HG02852 (cell line): Measurements from ENCODE around the gene S100A10.

ENCODE experiments used
- ATAC-seq: cut with Tn5 transposase; IDR thresholded peaks from one replicate; pipeline ENCODE4 v1.9.1; 2021; ENCODE audit warnings: mild to moderate bottlenecking, moderate library complexity; ENCODE audit not compliant: unreplicated experiment

S100A10 gene

GRCh38 chr1:151966061-151966460, 27.6 kb downstream of the S100A10 start:
- ATAC-seq, result no peak

DNA sequence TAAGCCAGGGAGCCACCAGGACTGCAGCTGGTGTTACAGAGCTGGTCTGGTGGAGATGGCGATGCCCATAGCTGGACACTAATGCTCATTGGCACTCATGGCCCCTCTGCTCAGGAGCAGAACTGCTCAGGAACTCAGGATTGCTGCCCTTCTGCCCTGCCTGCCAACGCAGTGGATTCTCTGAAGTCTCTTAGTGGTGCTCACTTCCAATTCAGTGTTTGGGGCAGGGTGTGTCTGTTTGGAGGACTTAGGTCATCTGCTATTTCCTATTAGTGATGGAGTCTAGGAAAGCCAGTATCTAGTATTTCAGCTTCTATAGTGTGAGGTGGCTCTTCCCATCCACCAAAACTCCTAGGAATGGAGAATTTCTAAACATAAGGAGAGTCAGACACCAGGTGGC, 29.1 kb downstream of the S100A10 start:
- no peak for ATAC-seq

DNA sequence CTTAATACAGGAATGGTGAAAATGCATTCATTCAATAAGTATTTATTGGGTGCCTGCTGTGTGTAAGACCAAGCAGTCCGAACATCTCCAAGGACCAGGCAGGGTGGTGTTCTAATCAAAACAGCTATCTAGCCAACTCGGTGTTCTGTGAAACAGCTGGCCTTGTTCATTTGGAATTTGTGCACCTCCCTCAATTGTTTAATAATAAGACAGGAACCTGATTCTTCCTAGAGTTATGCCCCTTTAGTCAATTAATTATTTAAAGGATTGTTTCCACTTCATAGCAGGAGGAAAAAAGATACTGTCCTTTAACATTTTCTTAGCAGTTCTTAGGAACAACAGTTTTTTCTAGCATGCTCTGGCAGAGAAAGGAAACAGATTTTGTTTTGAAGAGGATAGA, 30.4 kb downstream of the S100A10 start:
- ATAC-seq, result no peak

DNA sequence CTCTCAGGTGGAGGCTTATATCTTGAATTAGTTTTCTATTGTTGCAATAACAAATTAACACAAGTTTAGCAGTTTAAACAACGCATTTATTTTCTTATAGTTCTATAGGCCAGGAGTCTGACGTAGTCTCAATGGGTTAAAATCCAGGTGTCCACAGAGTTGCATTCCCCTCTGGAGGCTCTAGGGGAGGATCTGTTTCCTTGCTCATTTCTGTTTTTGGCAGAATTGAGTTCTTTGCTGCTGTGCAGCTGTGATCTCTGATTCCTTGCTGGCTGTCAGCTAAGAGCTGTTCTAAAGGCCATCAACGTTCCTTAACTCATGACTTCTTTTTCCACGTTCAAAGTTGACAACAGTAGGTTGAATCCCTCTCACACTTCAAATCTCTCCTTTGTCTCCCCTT, 31.8 kb downstream of the S100A10 start:
- ATAC-seq, result no peak

- no peak for ATAC-seq
Measured at GRCh38 chr1:151960780-151961513, 32.7 kb downstream of the S100A10 start.

GRCh38 chr1:151958959-151959358, 34.7 kb downstream of the S100A10 start:
- ATAC-seq, result no peak

DNA sequence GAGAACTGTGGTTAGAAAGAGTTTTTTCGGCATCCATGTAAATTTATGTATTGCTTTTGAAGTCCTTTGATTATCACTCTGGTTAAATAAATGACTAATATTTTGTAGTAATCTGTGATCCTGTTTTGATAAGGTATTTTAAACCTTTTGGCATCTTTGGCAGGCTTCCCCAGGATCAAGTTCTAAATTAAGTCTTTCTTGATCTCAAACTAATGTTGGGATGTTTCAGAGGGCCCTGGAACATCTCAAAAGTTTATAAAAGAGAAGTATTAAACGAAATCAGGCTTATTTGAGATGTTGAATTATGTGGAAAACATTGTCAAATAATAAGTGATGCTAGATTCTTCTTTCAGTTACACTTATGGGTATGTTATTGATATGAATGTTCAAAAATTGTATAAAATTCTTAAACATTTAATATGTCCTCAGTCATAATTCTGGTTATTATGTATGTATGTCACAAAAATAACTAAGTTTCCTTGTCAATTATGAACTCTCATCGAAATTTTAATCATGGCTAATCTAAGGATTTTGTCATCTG, 36.6 kb downstream of the S100A10 start:
- no peak for ATAC-seq

DNA sequence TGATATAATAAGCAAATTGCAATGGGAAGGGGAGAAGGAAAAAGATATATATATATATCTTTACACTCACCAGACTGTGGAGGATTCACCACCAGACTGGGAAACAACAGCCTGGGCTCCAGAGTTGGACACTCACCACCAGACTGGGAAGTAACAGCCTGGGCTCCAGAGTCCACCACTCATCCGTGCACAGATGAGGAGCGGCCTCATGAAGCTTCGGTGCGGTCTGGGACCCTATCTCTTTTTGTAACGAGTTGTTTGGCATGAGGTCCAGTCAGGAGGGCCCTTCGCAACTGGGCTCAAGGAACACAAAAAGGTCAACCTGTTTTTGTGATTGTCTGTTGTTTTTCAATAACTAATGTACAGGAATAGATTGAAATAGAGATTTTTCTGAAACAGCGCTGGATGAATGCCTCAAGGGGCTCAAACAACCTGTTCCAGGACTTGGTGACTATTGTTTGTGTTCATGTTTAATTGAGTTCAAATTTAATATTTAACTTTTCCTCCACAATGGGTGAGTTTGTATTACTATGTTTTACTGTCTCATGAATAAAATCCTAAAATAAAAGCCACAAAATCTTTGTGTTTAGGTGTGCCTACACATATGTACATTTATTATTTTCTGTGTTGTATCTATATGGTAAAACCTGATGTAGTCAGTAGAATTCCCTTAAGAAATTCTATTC, 40.1 kb downstream of the S100A10 start:
- no peak for ATAC-seq

DNA sequence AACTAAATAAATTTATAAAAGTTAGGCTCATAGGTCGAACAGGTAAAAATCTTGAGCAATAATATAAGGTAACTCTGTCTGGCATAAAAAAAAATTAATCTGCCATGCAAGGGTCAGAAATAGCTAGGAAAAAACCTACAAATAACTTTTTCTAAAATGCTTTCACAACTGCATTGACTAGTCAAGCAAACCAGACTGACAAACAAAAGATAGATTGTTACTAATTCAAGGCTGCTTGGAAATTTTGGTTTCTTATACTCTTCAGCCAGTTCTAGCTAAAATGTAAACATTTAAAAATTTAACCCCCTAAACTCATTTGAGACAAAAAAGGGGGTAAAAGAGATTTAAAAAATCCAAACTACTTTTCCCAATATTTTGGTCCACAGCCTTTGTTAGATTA, 40.8 kb downstream of the S100A10 start:
- ATAC-seq, result no peak

- ATAC-seq, result no peak
Measured at GRCh38 chr1:151949371-151950193, 44.1 kb downstream of the S100A10 start.

DNA sequence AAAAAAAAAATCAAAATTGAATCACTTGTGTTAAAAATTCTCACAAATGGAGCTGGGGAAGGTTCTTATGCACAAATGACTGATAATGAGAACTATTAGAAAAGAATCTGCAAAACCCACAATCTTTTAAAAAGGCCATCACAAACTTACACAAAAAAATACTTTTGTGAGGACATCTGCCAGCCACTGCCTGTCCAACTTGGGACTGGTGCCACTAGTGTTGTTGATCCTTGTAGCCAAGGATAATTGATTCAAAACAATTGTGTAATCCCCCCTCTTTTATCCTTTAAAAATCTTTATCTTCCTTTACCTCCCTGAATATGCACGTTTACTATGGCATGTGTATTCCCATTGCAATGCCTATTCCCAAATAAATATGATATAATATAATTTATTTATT, 45.2 kb downstream of the S100A10 start:
- no peak for ATAC-seq

DNA sequence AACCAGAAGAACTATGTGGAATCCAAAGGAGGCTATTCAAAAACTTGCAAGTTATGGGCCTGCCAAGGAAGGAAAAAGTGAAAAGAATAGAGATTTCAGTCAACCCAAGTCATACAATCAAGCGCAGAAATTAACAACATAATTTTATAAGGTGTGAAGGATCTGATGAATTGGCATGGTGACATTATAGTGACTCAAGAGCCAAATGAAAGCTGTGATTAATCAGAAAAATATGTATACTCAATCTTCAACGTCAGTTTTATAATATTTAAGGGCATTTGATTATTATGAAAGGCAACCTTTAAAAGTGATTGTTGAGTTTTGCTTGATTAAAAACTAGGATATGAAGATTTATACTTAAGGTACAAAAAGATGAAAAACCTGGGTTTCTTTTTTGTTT, 46.5 kb downstream of the S100A10 start:
- ATAC-seq, result no peak

DNA sequence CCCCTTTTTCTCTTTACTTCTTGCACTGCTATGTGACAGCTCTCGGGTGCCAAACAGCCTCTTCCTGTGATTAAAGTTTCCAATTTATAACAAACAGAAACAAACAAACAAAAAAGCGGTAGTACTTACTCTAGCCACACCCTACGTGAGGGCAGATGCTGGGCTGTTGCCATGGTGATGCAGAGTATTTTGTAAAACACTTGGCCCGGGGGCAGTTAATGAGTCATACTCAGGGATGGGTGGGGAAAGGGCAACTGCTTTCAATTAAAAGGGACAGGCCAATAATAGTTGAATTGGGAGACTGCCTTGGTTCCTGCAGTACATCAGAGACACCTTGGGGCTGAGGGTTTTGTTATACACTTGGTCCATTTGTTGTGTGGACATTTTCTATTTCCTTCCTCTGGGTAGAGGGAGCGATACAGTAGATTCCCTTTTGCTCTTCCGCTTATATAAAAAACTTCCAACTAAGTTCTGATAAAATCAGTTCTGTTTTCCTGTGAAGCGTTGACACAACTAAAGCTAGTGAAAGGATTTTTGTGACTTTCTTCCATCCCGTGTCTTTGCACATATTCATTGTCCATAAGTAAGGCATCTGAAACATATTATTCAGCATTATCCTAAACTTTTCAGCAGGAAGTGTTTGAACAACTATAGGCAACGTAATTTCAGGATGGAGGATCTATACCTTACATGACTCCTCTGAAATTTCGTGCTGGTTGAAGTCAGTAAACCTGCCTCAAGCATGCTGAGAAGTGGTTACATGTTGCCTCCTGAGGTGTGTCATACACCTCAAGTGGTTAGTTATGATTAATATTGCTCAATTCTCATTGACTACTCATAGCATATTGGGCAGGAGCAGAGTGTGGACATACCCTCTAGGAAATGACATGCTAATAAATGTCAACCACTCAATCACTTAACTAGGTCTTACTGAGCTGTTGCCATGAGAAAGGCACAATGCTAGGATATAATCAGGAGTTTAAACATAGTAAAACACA, 47.6 kb downstream of the S100A10 start:
- ATAC-seq, result no peak

- no peak for ATAC-seq
Measured at GRCh38 chr1:151944857-151945575, 48.6 kb downstream of the S100A10 start.

DNA sequence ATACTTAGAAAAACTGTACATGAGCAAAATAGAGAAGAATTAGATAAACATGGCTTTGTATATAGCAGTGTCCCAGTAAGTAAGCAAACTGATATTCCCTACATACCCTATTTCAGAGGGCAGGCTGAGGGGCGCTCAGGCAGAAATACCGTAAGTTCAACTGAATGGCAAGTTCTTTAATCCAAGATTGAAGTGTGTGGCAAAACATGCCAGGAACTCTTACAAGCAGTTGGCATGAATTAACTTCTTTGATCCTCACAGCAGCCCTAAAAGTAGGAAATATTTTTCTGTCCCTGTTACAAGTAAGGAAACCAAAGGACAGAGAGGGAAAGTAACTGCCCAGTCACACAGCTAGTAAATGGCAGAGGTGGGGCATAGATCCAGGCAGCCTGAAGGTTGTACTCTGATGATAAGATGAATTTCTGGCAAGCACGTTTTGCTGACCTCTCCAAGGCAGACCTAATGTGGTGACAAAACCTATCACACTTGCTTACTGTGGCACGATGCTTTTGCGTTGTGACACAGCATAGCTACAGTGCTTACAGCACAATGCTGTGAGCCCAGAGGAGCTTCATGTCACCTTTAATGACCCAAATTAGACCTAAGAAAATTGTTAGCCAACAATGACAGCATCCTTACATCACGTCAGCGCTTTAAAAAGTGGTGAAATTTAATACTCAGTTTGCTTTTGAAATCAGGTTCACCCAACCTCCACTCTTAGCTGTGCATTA, 49.4 kb downstream of the S100A10 start:
- ATAC-seq, result no peak

DNA sequence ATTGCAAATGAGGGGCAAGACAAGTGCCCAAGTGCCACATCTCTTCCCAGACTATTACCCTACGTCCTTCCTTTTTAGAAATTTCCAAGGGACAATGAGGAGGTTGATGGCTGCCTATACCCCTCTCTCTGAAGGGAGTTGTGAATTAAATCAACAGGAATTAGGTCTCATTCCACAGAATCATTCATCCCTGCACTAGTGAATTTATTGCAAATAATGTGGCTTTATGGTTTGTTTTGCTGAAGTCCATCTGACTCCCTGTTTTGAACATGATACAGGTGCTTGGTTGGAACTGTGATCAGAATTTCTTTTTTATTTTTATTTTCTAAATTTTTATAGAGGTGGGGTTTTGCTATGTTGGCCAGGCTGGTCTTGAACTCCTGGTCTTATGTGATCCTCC, 50.1 kb downstream of the S100A10 start:
- ATAC-seq, result no peak

- no peak for ATAC-seq
Measured at GRCh38 chr1:151942882-151943281, 50.8 kb downstream of the S100A10 start.

DNA sequence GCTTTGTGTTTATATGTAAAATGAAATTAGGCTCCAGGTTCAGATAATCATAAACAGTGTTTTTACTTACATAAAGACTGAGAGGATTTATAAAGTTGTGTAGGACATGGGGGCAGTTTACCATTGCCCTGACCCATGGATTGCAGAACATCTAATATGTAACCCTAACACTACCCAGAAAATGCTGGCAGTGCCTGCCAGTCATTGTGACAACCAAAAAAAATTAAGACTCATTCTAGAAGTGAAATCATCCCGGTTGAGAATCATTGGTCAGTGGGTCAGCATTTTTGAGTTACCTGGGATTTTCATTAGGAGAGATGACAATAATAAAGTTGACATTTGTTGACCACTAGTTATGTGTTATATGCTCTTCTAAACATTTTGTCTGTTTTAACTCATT, 53.1 kb downstream of the S100A10 start:
- ATAC-seq, result no peak

DNA sequence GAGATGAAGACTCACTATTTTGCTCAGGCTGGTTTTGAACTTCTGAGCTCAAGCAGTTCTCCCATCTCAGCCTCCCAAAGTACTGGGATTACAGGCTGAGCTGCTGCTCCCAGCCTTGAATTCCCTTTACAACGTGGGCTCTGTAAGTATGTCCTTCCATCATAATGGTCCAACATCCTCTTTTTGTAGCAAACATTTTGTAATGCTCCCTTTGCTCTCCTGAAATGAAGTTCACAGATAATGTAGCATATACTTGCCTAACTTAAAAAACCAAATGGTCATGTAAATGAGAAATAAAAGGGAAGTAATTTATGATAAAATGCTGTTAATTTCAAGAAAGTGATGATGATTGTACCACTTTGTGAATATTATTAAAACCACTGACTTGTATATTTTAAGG, 53.9 kb downstream of the S100A10 start:
- ATAC-seq, result no peak
